CD4-positive, alpha-beta memory T cell (primary cell): ENCODE data around the gene HDAC4. TPM values are rescaled to one million over a fixed set of nuclear protein-coding genes. Genes with fewer than 3 reads are reported as not detected.
A peak's percentile ranks its signal among the peaks of the same experiment; 100 is the strongest.

Experiments used
- CTCF ChIA-PET: fragments of 350-600 bp; sonication (Branson Sonifier 250); formaldehyde crosslinking; loops from one replicate; lab custom pipeline; 2021; ENCODE audit warnings: inconsistent platforms; ENCODE audit not compliant: partially characterized antibody; lab: Charles Lee
- POLR2A ChIA-PET: fragments of 350-600 bp; sonication (Branson Sonifier 250); formaldehyde crosslinking; loops from one replicate; lab custom pipeline; 2021; ENCODE audit not compliant: partially characterized antibody; lab: Charles Lee
- DNase-seq, 5 donors: peaks; one replicate each; pipeline versions ENCODE4 v3.0.0 to v3.0.0-alpha.2; 2020 to 2022; ENCODE audit warnings: mixed read lengths in 1 of 5
- H3K27ac ChIP-seq: one replicate; pipeline ENCODE4 v1.7.0; 2013; ENCODE audit warnings: low read depth, low read length
- H3K27me3 ChIP-seq: 2 replicates; pipeline ENCODE4 v1.7.0; 2013; ENCODE audit warnings: mild to moderate bottlenecking, low read length, moderate library complexity; ENCODE audit not compliant: insufficient read depth
- H3K36me3 ChIP-seq: 2 replicates; pipeline ENCODE4 v1.7.0; 2013; ENCODE audit warnings: mild to moderate bottlenecking, low read length, moderate library complexity; ENCODE audit not compliant: insufficient read depth
- H3K4me1 ChIP-seq: 2 replicates; pipeline ENCODE4 v1.7.0; 2013; ENCODE audit warnings: mild to moderate bottlenecking, low read length, moderate library complexity; ENCODE audit not compliant: insufficient read depth
- H3K4me3 ChIP-seq, 2 donors: one replicate each; pipeline ENCODE4 v1.7.0; 2013; ENCODE audit warnings: low read length in 2 of 2, mild to moderate bottlenecking in 1 of 2
- H3K9me3 ChIP-seq, 2 donors: one replicate each; pipeline ENCODE4 v1.7.0; 2013; ENCODE audit warnings: low read length in 2 of 2, control low read depth in 1 of 2; ENCODE audit not compliant: control insufficient read depth in 1 of 2
- H3K27ac Mint-ChIP-seq, 7 donors: one replicate each; pipeline ENCODE4 v1.8.0; 2020 to 2021; ENCODE audit warnings: mixed read lengths in 7 of 7, mild to moderate bottlenecking in 6 of 7, inconsistent platforms in 3 of 7, moderate library complexity in 3 of 7
- H3K27me3 Mint-ChIP-seq, 2 donors: one replicate each; pipeline ENCODE4 v1.8.0; 2020 to 2021; ENCODE audit warnings: mixed read lengths in 2 of 2
- H3K36me3 Mint-ChIP-seq, 2 donors: one replicate each; pipeline ENCODE4 v1.8.0; 2020 to 2021; ENCODE audit warnings: mixed read lengths in 2 of 2, inconsistent platforms in 1 of 2, mild to moderate bottlenecking in 1 of 2
- H3K4me1 Mint-ChIP-seq, 4 donors: one replicate each; pipeline ENCODE4 v1.8.0; 2020 to 2021; ENCODE audit warnings: mixed read lengths in 4 of 4, mild to moderate bottlenecking in 1 of 4
- H3K4me3 Mint-ChIP-seq, 8 donors: one replicate each; pipeline ENCODE4 v1.8.0; 2020 to 2021; ENCODE audit warnings: mixed read lengths in 8 of 8, mild to moderate bottlenecking in 7 of 8, moderate library complexity in 6 of 8, inconsistent platforms in 3 of 8
- H3K9me3 Mint-ChIP-seq, 8 donors: one replicate each; pipeline ENCODE4 v1.8.0; 2020 to 2021; ENCODE audit warnings: mixed read lengths in 8 of 8, mild to moderate bottlenecking in 5 of 8, inconsistent platforms in 3 of 8, moderate library complexity in 1 of 8
- intact Hi-C: fragments of 100-400 bp; cut with micrococcal nuclease; formaldehyde crosslinking; loops from one replicate; pipeline ENCODE4 v1.15.1; 2023
- polyA plus RNA-seq, 2 donors: library from polyadenylated mRNA; unstranded; fragments of 300-500 nt; fragmentation: Illumina TruSeq; gene quantifications; one replicate each; pipeline ENCODE4 v1.2.3, GENCODE V29; 2021
- total RNA-seq, 2 experiments: library from RNA; stranded (reverse); gene quantifications; one replicate each; pipeline ENCODE4 v1.2.3, GENCODE V29; 2021

Gene HDAC4
- total and polyA plus RNA-seq, 4 experiments from 2014 or later: 1.4 to 59.7 (median 30.4) TPM

DNA sequence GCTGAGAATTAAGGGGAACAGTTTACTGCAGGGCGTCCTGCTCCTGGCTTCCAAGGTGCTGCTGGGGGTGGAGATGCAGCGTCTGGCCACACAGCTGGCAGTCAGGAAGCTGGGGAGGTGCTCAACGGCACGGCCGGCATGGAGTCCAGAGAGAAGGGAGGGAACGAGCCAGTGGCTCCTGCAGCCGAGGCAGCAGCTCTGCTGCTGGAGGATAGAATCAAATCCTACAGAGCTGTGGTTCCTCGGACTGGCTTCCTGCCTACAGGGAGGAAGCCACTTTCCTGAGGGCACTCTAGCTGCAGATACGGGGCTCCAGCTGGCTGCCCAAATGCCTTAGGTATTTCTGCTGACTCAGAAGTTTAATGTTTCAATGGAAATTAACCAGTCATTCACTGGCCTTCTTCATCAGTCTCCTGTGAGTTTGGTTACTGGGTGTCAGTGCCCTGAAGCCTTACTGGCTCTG lies 286.7 kb downstream of the HDAC4 start:
- Histone ChIP-seq H3K27me3 (no peaks in the 10 kb centered on the region), H3K4me3 (no peak overlapping the region), H3K9me3 (no peaks in the 10 kb centered on the region), H3K27ac (no peak overlapping the region), H3K4me1 (no peaks in the 10 kb centered on the region), H3K36me3 (peaks cover 26% of the 10 kb centered on the region)
- DNase-seq: no peak
- Mint-ChIP-seq H3K27me3 (no peaks in the 10 kb centered on the region), H3K9me3 (peaks cover 0 to 7% (median 0%) of the 10 kb centered on the region in 8 donors), H3K4me3 (no peak overlapping the region), H3K36me3 (peaks cover 11 to 46% of the 10 kb centered on the region in 2 donors), H3K27ac (no peak overlapping the region), H3K4me1 (peaks cover 6 to 14% (median 13%) of the 10 kb centered on the region in 4 donors)
- intact Hi-C loops: no loop called here
- POLR2A ChIA-PET: no interaction called here
- CTCF ChIA-PET: no interaction called here

DNA sequence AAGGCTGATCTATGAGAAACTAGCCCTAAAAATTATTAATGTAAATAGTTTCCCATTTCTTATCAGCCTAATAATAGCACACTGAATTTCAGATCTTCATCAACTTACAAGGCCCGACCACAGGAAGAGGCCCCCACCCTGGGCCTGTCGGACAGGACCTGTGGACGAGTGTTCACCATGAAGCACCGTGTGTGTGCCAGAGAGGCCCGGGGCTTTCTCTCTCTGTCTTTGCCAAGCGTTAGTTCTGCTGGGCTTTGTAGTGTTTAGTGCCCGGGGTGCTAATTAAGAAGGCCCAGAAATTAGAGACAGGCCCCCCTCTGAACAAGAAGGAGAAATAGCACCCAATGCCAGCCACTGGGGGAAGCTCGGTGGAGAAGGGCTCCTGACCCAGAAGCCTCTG lies 287.2 kb downstream of the HDAC4 start:
- Mint-ChIP-seq H3K36me3 (peaks cover 13 to 49% of the 10 kb centered on the region in 2 donors), H3K4me3 (peak overlapping the region in 1 of 8 donors; percentile 28)
- POLR2A ChIA-PET: no interaction called here

DNA sequence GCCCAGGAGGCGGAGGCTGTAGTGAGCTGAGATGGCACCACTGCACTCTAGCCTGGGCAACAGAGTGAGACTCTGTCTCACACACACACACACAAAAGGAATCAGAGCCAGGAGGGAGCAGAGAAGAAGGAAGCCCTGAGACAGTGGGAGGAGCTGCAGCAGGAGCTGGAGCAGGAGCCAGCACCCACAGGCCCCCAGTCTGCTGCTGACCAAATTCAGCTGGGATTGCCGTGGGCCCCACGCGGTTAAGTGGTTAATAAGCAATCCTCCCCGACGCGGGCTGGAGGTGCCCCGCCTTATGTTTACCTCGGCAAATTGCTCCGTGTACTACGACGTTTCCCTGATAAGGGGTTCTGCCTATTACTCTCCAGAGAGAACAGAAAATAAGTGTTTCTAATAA lies 287.6 kb downstream of the HDAC4 start:
- no peak overlapping the region for H3K27ac ChIP-seq
- H3K27me3 ChIP-seq: no peaks in the 10 kb centered on the region
- H3K4me3 Mint-ChIP-seq: no peak overlapping the region
- POLR2A ChIA-PET: no interaction called here
- intact Hi-C loops: no loop called here
- CTCF ChIA-PET: no interaction called here
- no peak for DNase-seq
- peaks cover 0 to 7% (median 0%) of the 10 kb centered on the region in 8 donors for H3K9me3 Mint-ChIP-seq
- H3K36me3 ChIP-seq: peaks cover 35% of the 10 kb centered on the region
- peaks cover 15 to 51% of the 10 kb centered on the region in 2 donors for H3K36me3 Mint-ChIP-seq
- no peaks in the 10 kb centered on the region for H3K9me3 ChIP-seq
- H3K4me3 ChIP-seq: no peak overlapping the region
- no peaks in the 10 kb centered on the region for H3K4me1 ChIP-seq
- peaks cover 0 to 8% (median 5%) of the 10 kb centered on the region in 4 donors for H3K4me1 Mint-ChIP-seq
- no peak overlapping the region for H3K27ac Mint-ChIP-seq
- H3K27me3 Mint-ChIP-seq: no peaks in the 10 kb centered on the region

More for the DNA sequence above, 287.2 kb downstream of the HDAC4 start:
- DNase-seq: no peak
- peaks cover 31% of the 10 kb centered on the region for H3K36me3 ChIP-seq
- Mint-ChIP-seq H3K4me1 (peaks cover 2 to 11% (median 9%) of the 10 kb centered on the region in 4 donors), H3K9me3 (peaks cover 0 to 7% (median 0%) of the 10 kb centered on the region in 8 donors), H3K27ac (peak overlapping the region in 1 of 7 donors; percentile 25), H3K27me3 (no peaks in the 10 kb centered on the region)
- no peak overlapping the region for H3K4me3 ChIP-seq
- no peaks in the 10 kb centered on the region for H3K4me1 ChIP-seq
- no peaks in the 10 kb centered on the region for H3K27me3 ChIP-seq
- intact Hi-C loops: no loop called here
- CTCF ChIA-PET: no interaction called here
- H3K9me3 ChIP-seq: no peaks in the 10 kb centered on the region
- no peak overlapping the region for H3K27ac ChIP-seq

- Mint-ChIP-seq H3K9me3 (peaks cover 0 to 7% (median 0%) of the 10 kb centered on the region in 8 donors), H3K4me3 (no peak overlapping the region), H3K27ac (peak overlapping the region in 1 of 7 donors; percentile 35), H3K4me1 (peaks cover 0 to 4% (median 2%) of the 10 kb centered on the region in 4 donors), H3K27me3 (no peaks in the 10 kb centered on the region), H3K36me3 (peaks cover 15 to 54% of the 10 kb centered on the region in 2 donors)
- H3K4me3 ChIP-seq: no peak overlapping the region
- CTCF ChIA-PET: no interaction called here
- no peak for DNase-seq
- peaks cover 42% of the 10 kb centered on the region for H3K36me3 ChIP-seq
- no peaks in the 10 kb centered on the region for H3K9me3 ChIP-seq
- no peaks in the 10 kb centered on the region for H3K27me3 ChIP-seq
- H3K27ac ChIP-seq: no peak overlapping the region
- POLR2A ChIA-PET: no interaction called here
- H3K4me1 ChIP-seq: no peaks in the 10 kb centered on the region
- intact Hi-C loops: no loop called here
Observed at GRCh38 chr2:239112127-239112774, 288.6 kb downstream of the HDAC4 start.

GRCh38 chr2:239111401-239112100 lies 289.3 kb downstream of the HDAC4 start:
- Mint-ChIP-seq H3K27ac (peak overlapping the region in 1 of 7 donors; percentile 35), H3K4me3 (no peak overlapping the region), H3K36me3 (peaks cover 15 to 59% of the 10 kb centered on the region in 2 donors), H3K4me1 (peaks cover 0 to under 1% (median 0%) of the 10 kb centered on the region in 4 donors), H3K9me3 (peaks cover 0 to 2% (median 0%) of the 10 kb centered on the region in 8 donors), H3K27me3 (no peaks in the 10 kb centered on the region)
- no peaks in the 10 kb centered on the region for H3K4me1 ChIP-seq
- no peak for DNase-seq
- H3K4me3 ChIP-seq: no peak overlapping the region
- peaks cover 47% of the 10 kb centered on the region for H3K36me3 ChIP-seq
- no peaks in the 10 kb centered on the region for H3K9me3 ChIP-seq
- H3K27me3 ChIP-seq: no peaks in the 10 kb centered on the region
- POLR2A ChIA-PET: no interaction called here
- no peak overlapping the region for H3K27ac ChIP-seq
- CTCF ChIA-PET: no interaction called here
- intact Hi-C loops: no loop called here

DNA sequence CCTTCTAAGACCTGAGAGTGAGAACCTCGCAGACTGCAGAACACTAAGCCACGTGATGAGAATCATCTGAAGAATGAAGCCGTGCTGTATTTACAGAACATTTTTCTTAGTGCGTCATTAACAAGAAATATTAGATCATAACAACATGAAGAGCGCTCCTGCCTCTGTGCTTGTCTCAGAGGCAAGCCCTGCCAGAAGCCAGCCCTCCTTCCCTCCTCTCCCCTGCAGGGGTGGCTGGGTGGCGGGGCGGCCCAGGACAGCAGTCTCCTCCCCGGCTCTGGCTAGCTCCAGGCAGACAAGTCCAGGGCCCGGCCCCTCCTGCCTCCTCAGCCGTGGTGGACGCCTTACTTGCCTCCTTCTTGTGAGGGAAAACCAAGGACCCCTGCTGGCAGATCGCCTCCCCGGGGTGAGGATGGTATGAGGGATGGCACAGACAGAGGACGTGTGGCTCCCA lies 290.2 kb downstream of the HDAC4 start:
- H3K27me3 Mint-ChIP-seq: no peaks in the 10 kb centered on the region
- intact Hi-C loops: no loop called here
- no peak for DNase-seq
- Histone ChIP-seq H3K27me3 (no peaks in the 10 kb centered on the region), H3K36me3 (peaks cover 48% of the 10 kb centered on the region), H3K27ac (no peak overlapping the region), H3K4me3 (no peak overlapping the region), H3K9me3 (no peaks in the 10 kb centered on the region), H3K4me1 (no peaks in the 10 kb centered on the region)
- H3K4me1 Mint-ChIP-seq: no peaks in the 10 kb centered on the region
- peaks cover 15 to 57% of the 10 kb centered on the region in 2 donors for H3K36me3 Mint-ChIP-seq
- peak overlapping the region in 3 of 7 donors; percentile 29 to 51 (median 42) for H3K27ac Mint-ChIP-seq
- ChIA-PET POLR2A (no interaction called here), CTCF (no interaction called here)
- no peaks in the 10 kb centered on the region for H3K9me3 Mint-ChIP-seq
- H3K4me3 Mint-ChIP-seq: no peak overlapping the region

GRCh38 chr2:239109928-239110545 lies 290.8 kb downstream of the HDAC4 start:
- ChIA-PET CTCF (no interaction called here), POLR2A (no interaction called here)
- H3K9me3 ChIP-seq: no peaks in the 10 kb centered on the region
- H3K4me1 ChIP-seq: no peaks in the 10 kb centered on the region
- no peaks in the 10 kb centered on the region for H3K27me3 ChIP-seq
- H3K27ac ChIP-seq: no peak overlapping the region
- DNase-seq: no peak
- H3K27ac Mint-ChIP-seq: peak overlapping the region in 2 of 7 donors; percentile 12 to 42
- H3K27me3 Mint-ChIP-seq: no peaks in the 10 kb centered on the region
- H3K36me3 Mint-ChIP-seq: peaks cover 15 to 54% of the 10 kb centered on the region in 2 donors
- H3K4me3 Mint-ChIP-seq: no peak overlapping the region
- H3K36me3 ChIP-seq: peaks cover 53% of the 10 kb centered on the region
- no peaks in the 10 kb centered on the region for H3K4me1 Mint-ChIP-seq
- no peaks in the 10 kb centered on the region for H3K9me3 Mint-ChIP-seq
- no peak overlapping the region for H3K4me3 ChIP-seq
- intact Hi-C loops: no loop called here
